GM06990 (cell line): ENCODE data around the gene ROMO1.
"Not testable (repeated sequence)": the region's sequence is repeated elsewhere in the genome, so short reads cannot be mapped to it uniquely, and the experiment has no call there.

Source experiments
- DNase-seq: peaks from one replicate; pipeline ENCODE4 v3.0.0-alpha.2; 2011; ENCODE audit not compliant: insufficient read length; ENCODE audit errors: extremely low read depth
- H3K27me3 ChIP-seq: replicated peaks from 2 replicates; pipeline ENCODE4 v1.6.0; 2011; ENCODE audit warnings: low read length; ENCODE audit not compliant: control insufficient read depth, insufficient read depth
- H3K36me3 ChIP-seq: 2 replicates; pipeline ENCODE4 v1.5.1; 2011; ENCODE audit warnings: low read length; ENCODE audit not compliant: control insufficient read depth, insufficient read depth
- H3K4me3 ChIP-seq: replicated peaks from 2 replicates; pipeline ENCODE4 v1.5.1; 2011; ENCODE audit warnings: low read depth, mild to moderate bottlenecking, control low read depth, low read length
- CTCF ChIP-seq: IDR thresholded peaks from 2 replicates; pipeline ENCODE4 v1.5.1; 2011; ENCODE audit warnings: low read length, control low read depth, mild to moderate bottlenecking, inconsistent platforms; ENCODE audit not compliant: insufficient read depth, poor library complexity, severe bottlenecking

Gene ROMO1

GRCh38 chr20:35721621-35722020, 22.4 kb downstream of the ROMO1 start:
- DNase-seq, result no peak
- no peaks in the 10 kb centered on the region for H3K27me3 ChIP-seq
- TF ChIP-seq CTCF, result no peak
- peaks cover 42% of the 10 kb centered on the region for H3K36me3 ChIP-seq
- no peak overlapping the region for H3K4me3 ChIP-seq

- H3K36me3 ChIP-seq, result peaks cover 47% of the 10 kb centered on the region
- not testable (repeated sequence) for H3K4me3 ChIP-seq, H3K27me3 ChIP-seq, DNase-seq
These were observed 24.1 kb downstream of the ROMO1 start for GRCh38 chr20:35723275-35723639.

GRCh38 chr20:35723652-35724320, 24.6 kb downstream of the ROMO1 start:
- DNase-seq, H3K27me3 ChIP-seq, H3K4me3 ChIP-seq: not testable (repeated sequence)
- H3K36me3 ChIP-seq, result peaks cover 49% of the 10 kb centered on the region

- Histone ChIP-seq H3K36me3 (peaks cover 51% of the 10 kb centered on the region), H3K4me3 (no peak overlapping the region), H3K27me3 (no peaks in the 10 kb centered on the region)
- DNase-seq, result no peak
- no peak for TF ChIP-seq CTCF
These were observed 25.4 kb downstream of the ROMO1 start for GRCh38 chr20:35724321-35725230.

- Histone ChIP-seq H3K27me3 (no peaks in the 10 kb centered on the region), H3K4me3 (no peak overlapping the region), H3K36me3 (peaks cover 40% of the 10 kb centered on the region)
- DNase-seq, result no peak
- no peak for TF ChIP-seq CTCF
These were observed 27.9 kb downstream of the ROMO1 start for GRCh38 chr20:35726842-35727711.

- Histone ChIP-seq H3K36me3 (peaks cover 33% of the 10 kb centered on the region), H3K27me3 (no peaks in the 10 kb centered on the region), H3K4me3 (no peak overlapping the region)
- no peak for DNase-seq
- TF ChIP-seq CTCF, result no peak
These were observed 30.1 kb downstream of the ROMO1 start for GRCh38 chr20:35729283-35729807.
